Ishikawa (cell line): ENCODE results near the gene LMBRD2.
A peak's percentile ranks its signal among the peaks of the same experiment; 100 is the strongest.

ENCODE experiments used
- CEBPB ChIP-seq: IDR thresholded peaks from 2 replicates; pipeline ENCODE4 v1.6.1; 2012
- CREB1 ChIP-seq: IDR thresholded peaks from 2 replicates; pipeline ENCODE4 v1.6.1; 2012; ENCODE audit warnings: low read depth
- EGR1 ChIP-seq: IDR thresholded peaks from 2 replicates; pipeline ENCODE4 v1.6.1; 2012
- EP300 ChIP-seq: IDR thresholded peaks from 2 replicates; pipeline ENCODE4 v1.6.1; 2012; ENCODE audit warnings: borderline replicate concordance
- FOXM1 ChIP-seq: IDR thresholded peaks from 2 replicates; pipeline ENCODE4 v1.6.1; 2012; ENCODE audit warnings: low read depth, borderline replicate concordance
- MAX ChIP-seq: IDR thresholded peaks from 2 replicates; pipeline ENCODE4 v1.6.1; 2012
- NFIC ChIP-seq: IDR thresholded peaks from 2 replicates; pipeline ENCODE4 v1.6.1; 2012
- RAD21 ChIP-seq: IDR thresholded peaks from 2 replicates; pipeline ENCODE4 v1.6.1; 2012; ENCODE audit warnings: low read depth
- REST ChIP-seq: IDR thresholded peaks from 2 replicates; pipeline ENCODE4 v1.6.1; 2012; ENCODE audit warnings: low read depth, mild to moderate bottlenecking
- TAF1 ChIP-seq: IDR thresholded peaks from 2 replicates; pipeline ENCODE4 v1.6.1; 2012; ENCODE audit warnings: low read depth, mild to moderate bottlenecking
- TCF12 ChIP-seq: IDR thresholded peaks from 2 replicates; pipeline ENCODE4 v1.6.1; 2012; ENCODE audit warnings: low read depth
- TEAD4 ChIP-seq: IDR thresholded peaks from 2 replicates; pipeline ENCODE4 v1.6.1; 2012
- USF1 ChIP-seq: IDR thresholded peaks from 2 replicates; pipeline ENCODE4 v1.6.1; 2012
- YY1 ChIP-seq: IDR thresholded peaks from 2 replicates; pipeline ENCODE4 v1.6.1; 2012; ENCODE audit warnings: low read depth
- ZBTB7A ChIP-seq: IDR thresholded peaks from 2 replicates; pipeline ENCODE4 v1.6.1; 2012; ENCODE audit warnings: low read depth

LMBRD2 gene

GRCh38 chr5:36105819-36106218, 45.9 kb downstream of the LMBRD2 start:
- TF ChIP-seq EGR1: no peak
- TF ChIP-seq TEAD4: no peak
- no peak for TF ChIP-seq EP300
- TF ChIP-seq USF1: no peak

- TF ChIP-seq EGR1: no peak
Measured at GRCh38 chr5:36099748-36100147, 51.9 kb downstream of the LMBRD2 start.

GRCh38 chr5:36096486-36096885, 55.2 kb downstream of the LMBRD2 start:
- TF ChIP-seq CREB1 (no peak), REST (no peak), EGR1 (no peak), FOXM1 (no peak), USF1 (no peak), TEAD4 (no peak), NFIC (no peak), EP300 (no peak), MAX (no peak), RAD21 (no peak), TCF12 (no peak), TAF1 (no peak), CEBPB (no peak), YY1 (no peak), ZBTB7A (no peak)

- peak; percentile 36; the same call in 1 of the 2 replicates for TF ChIP-seq RAD21
- no peak for TF ChIP-seq FOXM1
Measured at GRCh38 chr5:36089989-36090388, 61.7 kb downstream of the LMBRD2 start.

- TF ChIP-seq CREB1 (no peak), YY1 (no peak), ZBTB7A (no peak), EGR1 (no peak), NFIC (no peak), EP300 (no peak), REST (no peak), RAD21 (peak; percentile 69)
Measured at GRCh38 chr5:36079200-36079781, 72.4 kb downstream of the LMBRD2 start.

- no peak for TF ChIP-seq FOXM1
- no peak for TF ChIP-seq REST
- no peak for TF ChIP-seq TAF1
- TF ChIP-seq MAX: no peak
- TF ChIP-seq TEAD4: no peak
- TF ChIP-seq EGR1: no peak
- no peak for TF ChIP-seq CEBPB
- no peak for TF ChIP-seq ZBTB7A
- TF ChIP-seq NFIC: no peak
- TF ChIP-seq EP300: no peak
- no peak for TF ChIP-seq RAD21
- no peak for TF ChIP-seq TCF12
- TF ChIP-seq CREB1: no peak
- no peak for TF ChIP-seq USF1
- no peak for TF ChIP-seq YY1
Measured at GRCh38 chr5:36078430-36078829, 73.3 kb downstream of the LMBRD2 start.
